ENCODE data around the gene MPC1.

DNA sequence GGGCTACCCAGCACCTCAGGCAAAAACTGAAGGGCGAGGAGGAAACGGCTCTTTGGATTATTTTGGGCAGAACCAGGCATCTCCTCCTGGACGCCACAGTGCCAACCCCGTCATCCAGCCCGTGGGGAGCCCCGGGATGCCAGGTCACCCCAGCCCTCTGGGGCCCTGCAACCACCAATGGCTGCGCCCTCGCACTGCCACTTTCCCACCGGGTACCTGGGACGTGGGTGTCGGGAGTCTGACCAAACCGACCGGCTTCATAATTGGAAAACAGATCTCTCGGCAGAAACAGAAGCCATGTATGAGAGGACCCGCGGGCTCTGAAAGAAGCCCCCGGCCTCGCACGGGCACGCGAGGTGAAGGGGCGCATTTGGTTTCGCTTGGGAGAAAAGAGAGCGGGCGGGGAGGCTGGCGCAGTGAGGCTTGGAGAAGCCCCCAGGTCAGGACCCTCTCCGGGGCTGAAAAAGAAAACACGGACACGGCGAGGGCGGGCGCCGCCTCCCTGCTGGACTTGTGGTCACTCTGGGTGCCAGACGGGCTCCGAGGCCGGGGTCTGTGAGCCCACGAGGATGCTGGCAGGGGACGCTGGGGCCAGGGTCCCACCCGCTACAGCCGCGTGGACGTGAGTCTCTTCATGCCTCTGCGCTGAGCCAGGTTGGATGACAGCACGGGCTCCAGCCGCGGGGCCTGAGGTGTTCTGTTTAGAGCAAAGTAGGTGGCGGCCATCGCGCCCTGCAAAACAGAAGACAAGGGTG, 29.6 kb upstream of the MPC1 start:
- TF ChIP-seq CREB1 (CRISPR knock-in tag; IDR thresholded peaks at IDR 0.05; ENCODE audit: low read depth) (no peak), EZH2 (IDR thresholded peaks at IDR 0.05; ENCODE audit: low read depth, unreplicated experiment) (no peak), POLR2AphosphoS5 (IDR thresholded peaks at IDR 0.05; ENCODE audit: low read depth) (no peak), EZH2phosphoT487 (IDR thresholded peaks at IDR 0.05; ENCODE audit: unreplicated experiment) (no peak), JUNB (IDR thresholded peaks at IDR 0.05; ENCODE audit: unreplicated experiment) (no peak)
- TF ChIP-seq, protein P1, sequence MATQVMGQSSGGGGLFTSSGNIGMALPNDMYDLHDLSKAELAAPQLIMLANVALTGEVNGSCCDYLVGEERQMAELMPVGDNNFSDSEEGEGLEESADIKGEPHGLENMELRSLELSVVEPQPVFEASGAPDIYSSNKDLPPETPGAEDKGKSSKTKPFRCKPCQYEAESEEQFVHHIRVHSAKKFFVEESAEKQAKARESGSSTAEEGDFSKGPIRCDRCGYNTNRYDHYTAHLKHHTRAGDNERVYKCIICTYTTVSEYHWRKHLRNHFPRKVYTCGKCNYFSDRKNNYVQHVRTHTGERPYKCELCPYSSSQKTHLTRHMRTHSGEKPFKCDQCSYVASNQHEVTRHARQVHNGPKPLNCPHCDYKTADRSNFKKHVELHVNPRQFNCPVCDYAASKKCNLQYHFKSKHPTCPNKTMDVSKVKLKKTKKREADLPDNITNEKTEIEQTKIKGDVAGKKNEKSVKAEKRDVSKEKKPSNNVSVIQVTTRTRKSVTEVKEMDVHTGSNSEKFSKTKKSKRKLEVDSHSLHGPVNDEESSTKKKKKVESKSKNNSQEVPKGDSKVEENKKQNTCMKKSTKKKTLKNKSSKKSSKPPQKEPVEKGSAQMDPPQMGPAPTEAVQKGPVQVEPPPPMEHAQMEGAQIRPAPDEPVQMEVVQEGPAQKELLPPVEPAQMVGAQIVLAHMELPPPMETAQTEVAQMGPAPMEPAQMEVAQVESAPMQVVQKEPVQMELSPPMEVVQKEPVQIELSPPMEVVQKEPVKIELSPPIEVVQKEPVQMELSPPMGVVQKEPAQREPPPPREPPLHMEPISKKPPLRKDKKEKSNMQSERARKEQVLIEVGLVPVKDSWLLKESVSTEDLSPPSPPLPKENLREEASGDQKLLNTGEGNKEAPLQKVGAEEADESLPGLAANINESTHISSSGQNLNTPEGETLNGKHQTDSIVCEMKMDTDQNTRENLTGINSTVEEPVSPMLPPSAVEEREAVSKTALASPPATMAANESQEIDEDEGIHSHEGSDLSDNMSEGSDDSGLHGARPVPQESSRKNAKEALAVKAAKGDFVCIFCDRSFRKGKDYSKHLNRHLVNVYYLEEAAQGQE (IDR thresholded peaks at IDR 0.05; ENCODE audit: unreplicated experiment), result no peak
- TF ChIP-seq, protein P2, sequence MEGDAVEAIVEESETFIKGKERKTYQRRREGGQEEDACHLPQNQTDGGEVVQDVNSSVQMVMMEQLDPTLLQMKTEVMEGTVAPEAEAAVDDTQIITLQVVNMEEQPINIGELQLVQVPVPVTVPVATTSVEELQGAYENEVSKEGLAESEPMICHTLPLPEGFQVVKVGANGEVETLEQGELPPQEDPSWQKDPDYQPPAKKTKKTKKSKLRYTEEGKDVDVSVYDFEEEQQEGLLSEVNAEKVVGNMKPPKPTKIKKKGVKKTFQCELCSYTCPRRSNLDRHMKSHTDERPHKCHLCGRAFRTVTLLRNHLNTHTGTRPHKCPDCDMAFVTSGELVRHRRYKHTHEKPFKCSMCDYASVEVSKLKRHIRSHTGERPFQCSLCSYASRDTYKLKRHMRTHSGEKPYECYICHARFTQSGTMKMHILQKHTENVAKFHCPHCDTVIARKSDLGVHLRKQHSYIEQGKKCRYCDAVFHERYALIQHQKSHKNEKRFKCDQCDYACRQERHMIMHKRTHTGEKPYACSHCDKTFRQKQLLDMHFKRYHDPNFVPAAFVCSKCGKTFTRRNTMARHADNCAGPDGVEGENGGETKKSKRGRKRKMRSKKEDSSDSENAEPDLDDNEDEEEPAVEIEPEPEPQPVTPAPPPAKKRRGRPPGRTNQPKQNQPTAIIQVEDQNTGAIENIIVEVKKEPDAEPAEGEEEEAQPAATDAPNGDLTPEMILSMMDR (conservative IDR thresholded peaks at IDR 0.05; ENCODE audit: low read depth in 2 of 2), result no peak

Data from GM23338 (cell line).